ENCODE results near the gene PAGE4.

The PAGE4 gene, protein sequence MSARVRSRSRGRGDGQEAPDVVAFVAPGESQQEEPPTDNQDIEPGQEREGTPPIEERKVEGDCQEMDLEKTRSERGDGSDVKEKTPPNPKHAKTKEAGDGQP

GRCh38 chrX:49829016-49829415, at the start of gene PAGE4:
Gene PAGE4 (plus strand): TSS chrX:49829303. CDS start chrX:49830429, 1,126 bp downstream.
- H3K27me3 ChIP-seq (ENCODE audit: insufficient read depth, low read depth), result no peaks in the 10 kb centered on the region
- H3K27ac ChIP-seq, result no peak within 1 kb of the TSS
- H3K4me2 ChIP-seq, result no peak within 1 kb of the TSS
- H3K36me3 ChIP-seq (ENCODE audit: insufficient read depth), result no peaks in the 10 kb centered on the region
- no peak within 1 kb of the TSS for H3K4me3 ChIP-seq (IDR thresholded peaks at IDR 0.05; ENCODE audit: insufficient read depth, low read depth, low read length)
- no peaks in the 10 kb centered on the region for H3K79me2 ChIP-seq (ENCODE audit: insufficient read depth, low read depth)
- no peaks in the 10 kb centered on the region for H4K20me1 ChIP-seq (ENCODE audit: insufficient read depth)
- no peaks in the 10 kb centered on the region for H3K4me1 ChIP-seq (ENCODE audit: low read depth, poor library complexity, severe bottlenecking)
- H2AFZ ChIP-seq (ENCODE audit: low read depth), result no peak within 1 kb of the TSS
- no peak within 1 kb of the TSS for H3K9ac ChIP-seq
- TF ChIP-seq, protein P1, sequence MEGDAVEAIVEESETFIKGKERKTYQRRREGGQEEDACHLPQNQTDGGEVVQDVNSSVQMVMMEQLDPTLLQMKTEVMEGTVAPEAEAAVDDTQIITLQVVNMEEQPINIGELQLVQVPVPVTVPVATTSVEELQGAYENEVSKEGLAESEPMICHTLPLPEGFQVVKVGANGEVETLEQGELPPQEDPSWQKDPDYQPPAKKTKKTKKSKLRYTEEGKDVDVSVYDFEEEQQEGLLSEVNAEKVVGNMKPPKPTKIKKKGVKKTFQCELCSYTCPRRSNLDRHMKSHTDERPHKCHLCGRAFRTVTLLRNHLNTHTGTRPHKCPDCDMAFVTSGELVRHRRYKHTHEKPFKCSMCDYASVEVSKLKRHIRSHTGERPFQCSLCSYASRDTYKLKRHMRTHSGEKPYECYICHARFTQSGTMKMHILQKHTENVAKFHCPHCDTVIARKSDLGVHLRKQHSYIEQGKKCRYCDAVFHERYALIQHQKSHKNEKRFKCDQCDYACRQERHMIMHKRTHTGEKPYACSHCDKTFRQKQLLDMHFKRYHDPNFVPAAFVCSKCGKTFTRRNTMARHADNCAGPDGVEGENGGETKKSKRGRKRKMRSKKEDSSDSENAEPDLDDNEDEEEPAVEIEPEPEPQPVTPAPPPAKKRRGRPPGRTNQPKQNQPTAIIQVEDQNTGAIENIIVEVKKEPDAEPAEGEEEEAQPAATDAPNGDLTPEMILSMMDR (conservative IDR thresholded peaks at IDR 0.05; ENCODE audit: low read depth, low read length), result no peak

DNA sequence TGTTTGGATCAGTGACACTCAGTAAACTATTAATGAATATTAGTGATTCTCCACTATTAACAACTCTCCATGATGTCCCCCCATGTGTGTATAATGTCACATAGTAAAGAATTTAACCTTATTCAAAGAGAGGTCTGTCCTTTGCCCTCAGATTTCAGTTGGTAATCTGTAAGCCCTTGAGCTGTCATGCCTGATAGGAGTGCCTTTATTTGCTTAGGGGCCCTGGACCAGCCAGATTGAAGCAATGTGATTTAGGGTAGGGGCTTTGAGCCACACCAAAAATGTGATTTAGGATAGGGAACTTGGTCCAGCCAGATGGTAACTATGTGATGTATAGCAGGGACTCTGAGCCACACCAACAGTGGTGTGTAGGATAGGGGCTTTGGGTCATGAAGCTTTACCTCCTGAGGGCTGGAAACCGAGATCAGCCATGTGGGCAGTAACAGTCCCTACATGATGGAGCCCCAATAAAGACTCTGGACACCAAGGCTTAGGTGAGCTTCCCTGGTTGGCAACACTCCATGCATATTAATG, 44.3 kb upstream of the PAGE4 start:
- Histone ChIP-seq H3K9ac (no peak overlapping the region), H3K4me2 (no peak overlapping the region), H3K4me3 (IDR thresholded peaks at IDR 0.05; ENCODE audit: insufficient read depth, low read depth, low read length) (no peak overlapping the region), H2AFZ (ENCODE audit: low read depth) (no peak overlapping the region), H3K79me2 (ENCODE audit: insufficient read depth, low read depth) (no peaks in the 10 kb centered on the region), H3K27me3 (ENCODE audit: insufficient read depth, low read depth) (no peaks in the 10 kb centered on the region), H3K36me3 (ENCODE audit: insufficient read depth) (no peaks in the 10 kb centered on the region), H3K27ac (no peak overlapping the region), H3K4me1 (ENCODE audit: low read depth, poor library complexity, severe bottlenecking) (no peaks in the 10 kb centered on the region), H4K20me1 (ENCODE audit: insufficient read depth) (no peaks in the 10 kb centered on the region)
- TF ChIP-seq, protein P1 (conservative IDR thresholded peaks at IDR 0.05; ENCODE audit: low read depth, low read length), result no peak

- TF ChIP-seq, protein P1 (conservative IDR thresholded peaks at IDR 0.05; ENCODE audit: low read depth, low read length), result no peak
- H3K36me3 ChIP-seq (ENCODE audit: insufficient read depth), result no peaks in the 10 kb centered on the region
- no peak overlapping the region for H3K27ac ChIP-seq
These were observed 36.7 kb upstream of the PAGE4 start for GRCh38 chrX:49792376-49792775.

GRCh38 chrX:49793686-49794085, 35.4 kb upstream of the PAGE4 start:
- H3K4me3 ChIP-seq (IDR thresholded peaks at IDR 0.05; ENCODE audit: insufficient read depth, low read depth, low read length), result no peak overlapping the region
- no peaks in the 10 kb centered on the region for H3K36me3 ChIP-seq (ENCODE audit: insufficient read depth)
- H3K27ac ChIP-seq, result no peak overlapping the region
- no peaks in the 10 kb centered on the region for H3K4me1 ChIP-seq (ENCODE audit: low read depth, poor library complexity, severe bottlenecking)
- TF ChIP-seq, protein P1 (conservative IDR thresholded peaks at IDR 0.05; ENCODE audit: low read depth, low read length), result no peak
- H3K27me3 ChIP-seq (ENCODE audit: insufficient read depth, low read depth), result no peaks in the 10 kb centered on the region
- H4K20me1 ChIP-seq (ENCODE audit: insufficient read depth), result no peaks in the 10 kb centered on the region
- no peak overlapping the region for H3K4me2 ChIP-seq
- H3K79me2 ChIP-seq (ENCODE audit: insufficient read depth, low read depth), result no peaks in the 10 kb centered on the region
- no peak overlapping the region for H2AFZ ChIP-seq (ENCODE audit: low read depth)
- no peak overlapping the region for H3K9ac ChIP-seq

More at GRCh38 chrX:49792376-49792775, 36.7 kb upstream of the PAGE4 start:
- H3K79me2 ChIP-seq (ENCODE audit: insufficient read depth, low read depth), result no peaks in the 10 kb centered on the region
- H4K20me1 ChIP-seq (ENCODE audit: insufficient read depth), result no peaks in the 10 kb centered on the region
- no peak overlapping the region for H3K9ac ChIP-seq
- H3K4me1 ChIP-seq (ENCODE audit: low read depth, poor library complexity, severe bottlenecking), result no peaks in the 10 kb centered on the region
- no peak overlapping the region for H3K4me3 ChIP-seq (IDR thresholded peaks at IDR 0.05; ENCODE audit: insufficient read depth, low read depth, low read length)
- H2AFZ ChIP-seq (ENCODE audit: low read depth), result no peak overlapping the region
- H3K27me3 ChIP-seq (ENCODE audit: insufficient read depth, low read depth), result no peaks in the 10 kb centered on the region
- H3K4me2 ChIP-seq, result no peak overlapping the region
